GM18502 (cell line): ENCODE results near the gene GOLGA6L10.
"Not testable (repeated sequence)": the region's sequence is repeated elsewhere in the genome, so short reads cannot be mapped to it uniquely, and the experiment has no call there.

Experiments used
- ATAC-seq: cut with Tn5 transposase; IDR thresholded peaks from one replicate; pipeline ENCODE4 v1.9.1; 2021; ENCODE audit warnings: mild to moderate bottlenecking; ENCODE audit not compliant: unreplicated experiment, poor library complexity

GOLGA6L10 gene

DNA sequence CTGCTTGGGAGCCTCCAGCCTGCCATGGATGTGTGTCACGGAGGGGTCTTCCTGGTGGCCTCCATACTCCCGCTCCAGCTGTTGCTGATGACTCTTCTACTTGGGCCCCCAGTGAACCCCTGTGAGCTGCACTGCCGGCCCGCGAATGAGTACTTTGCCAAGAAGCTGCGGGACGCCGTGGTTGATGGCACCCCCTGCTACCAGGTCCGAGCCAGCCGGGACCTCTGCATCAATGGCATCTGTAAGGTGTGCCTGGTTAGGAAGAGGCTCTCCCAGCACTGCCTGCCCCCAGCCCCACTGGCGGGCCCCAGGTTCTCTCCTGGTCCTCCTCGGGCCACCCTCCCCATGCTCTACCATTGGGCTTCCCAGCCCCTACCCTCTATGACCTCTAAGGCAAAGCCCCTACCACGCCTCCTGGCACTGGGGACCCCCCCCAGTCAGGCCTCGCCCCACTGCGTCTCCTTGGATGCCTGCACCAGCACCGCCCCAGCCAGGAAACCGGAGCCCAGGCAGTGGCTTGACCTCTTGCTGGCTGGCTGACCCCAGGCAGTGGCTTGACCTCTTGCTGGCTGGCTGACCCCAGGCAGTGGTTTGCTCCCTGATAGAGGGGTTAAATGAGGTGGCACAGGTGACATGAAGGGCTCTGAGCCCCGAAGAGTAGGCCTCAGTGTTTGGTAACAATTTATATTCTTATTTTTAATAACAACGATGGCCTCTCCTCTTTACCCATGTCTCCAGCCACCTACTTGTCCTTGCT, 29.6 kb downstream of the GOLGA6L10 start:
- not testable (repeated sequence) for ATAC-seq

DNA sequence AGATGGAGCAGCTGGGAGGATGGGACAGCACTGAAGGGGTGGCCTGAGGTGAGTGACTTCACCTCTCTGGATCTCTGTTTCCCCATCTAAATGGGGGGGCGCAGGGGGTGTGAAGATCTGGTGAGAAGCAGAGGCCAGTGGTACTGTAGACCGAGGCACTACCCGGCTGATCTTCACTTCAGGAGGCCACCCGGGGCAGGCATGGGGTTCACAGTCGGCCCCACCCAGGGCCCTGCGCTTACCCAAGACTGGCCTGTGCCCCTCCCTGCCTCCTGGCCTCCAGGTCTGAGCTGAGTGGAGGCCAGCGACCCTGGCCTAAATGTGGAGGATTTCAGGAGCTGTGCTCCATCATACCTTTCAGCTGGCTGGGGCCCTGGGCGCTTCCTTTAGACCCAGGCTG, 31.0 kb downstream of the GOLGA6L10 start:
- ATAC-seq, result not testable (repeated sequence)

DNA sequence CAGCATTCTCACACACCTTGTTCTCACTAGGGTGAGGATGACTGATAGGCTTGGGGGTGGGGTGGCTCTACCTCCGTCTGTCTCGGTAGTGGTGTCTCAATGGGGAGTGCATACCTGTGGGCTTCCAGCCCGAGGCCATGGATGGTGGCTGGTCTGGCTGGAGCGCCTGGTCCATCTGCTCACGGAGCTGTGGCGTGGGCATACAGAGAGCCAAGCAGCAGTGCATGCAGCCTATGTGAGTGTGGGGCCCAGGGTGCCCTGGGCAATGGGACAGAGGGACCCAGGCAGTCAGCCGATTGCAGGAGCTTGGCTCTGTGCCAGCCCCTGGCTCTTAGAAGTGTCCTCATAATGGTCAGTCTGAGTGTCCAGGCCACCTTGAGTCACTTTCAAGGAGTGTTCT, 31.8 kb downstream of the GOLGA6L10 start:
- ATAC-seq, result not testable (repeated sequence)

DNA sequence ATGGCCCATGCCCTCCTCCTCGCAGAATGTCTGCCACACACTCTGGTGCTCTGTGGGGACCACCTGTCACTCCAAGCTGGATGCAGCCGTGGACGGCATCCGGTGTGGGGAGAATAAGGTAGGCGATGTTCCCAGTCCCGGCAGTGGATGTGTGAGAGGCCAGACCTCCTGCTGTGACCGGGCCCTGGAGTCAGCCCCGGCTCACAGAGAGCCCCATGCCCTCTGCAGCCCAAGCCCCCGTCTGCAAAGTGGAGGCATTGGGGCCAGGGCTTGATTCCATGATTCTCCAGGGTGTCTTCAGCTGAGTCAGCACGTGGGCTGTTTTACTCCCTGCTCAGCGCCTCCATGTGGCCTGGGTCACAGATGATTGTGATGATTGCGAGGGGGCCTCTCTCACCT, 32.2 kb downstream of the GOLGA6L10 start:
- no peak for ATAC-seq

DNA sequence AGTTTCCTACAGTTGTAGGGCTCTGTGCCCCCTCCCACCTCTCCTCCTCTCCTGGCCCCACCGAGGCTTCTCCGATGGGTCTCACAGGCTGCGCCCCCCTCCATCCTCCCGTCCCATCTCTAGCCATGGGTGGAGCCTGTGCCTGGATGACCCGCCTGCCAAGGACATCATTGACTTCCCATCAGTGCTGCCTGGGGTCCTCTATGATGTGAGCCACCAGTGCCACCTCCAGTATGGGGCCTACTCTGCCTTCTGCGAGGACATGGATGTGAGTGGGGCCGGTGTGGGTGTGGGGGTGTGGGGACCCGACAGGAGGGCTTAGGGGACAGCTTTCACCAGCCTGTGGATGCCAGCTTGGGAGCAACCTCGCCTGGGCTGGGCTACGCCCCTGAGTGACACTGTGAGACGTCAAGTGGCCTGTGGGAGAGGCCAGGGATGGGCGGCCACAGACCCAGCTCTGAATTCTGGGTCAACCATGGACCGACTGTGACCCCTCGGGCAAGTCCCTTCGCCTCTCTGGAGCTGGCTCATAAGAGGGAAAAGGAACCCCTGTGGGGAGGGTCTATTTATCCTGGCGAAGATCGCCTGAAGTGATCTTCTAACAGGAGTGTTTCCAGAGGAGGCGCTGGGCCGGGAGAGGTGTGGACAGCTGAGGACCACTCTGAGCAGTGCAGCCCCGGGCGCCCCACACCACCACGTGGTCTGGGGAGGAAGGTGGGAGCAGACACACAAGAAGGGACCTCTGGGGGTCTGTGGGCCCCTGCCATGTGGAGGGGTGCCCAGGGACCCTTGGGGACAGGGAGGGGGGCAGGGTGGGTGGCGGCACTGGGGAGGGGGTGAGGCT, 32.8 kb downstream of the GOLGA6L10 start:
- not testable (repeated sequence) for ATAC-seq

DNA sequence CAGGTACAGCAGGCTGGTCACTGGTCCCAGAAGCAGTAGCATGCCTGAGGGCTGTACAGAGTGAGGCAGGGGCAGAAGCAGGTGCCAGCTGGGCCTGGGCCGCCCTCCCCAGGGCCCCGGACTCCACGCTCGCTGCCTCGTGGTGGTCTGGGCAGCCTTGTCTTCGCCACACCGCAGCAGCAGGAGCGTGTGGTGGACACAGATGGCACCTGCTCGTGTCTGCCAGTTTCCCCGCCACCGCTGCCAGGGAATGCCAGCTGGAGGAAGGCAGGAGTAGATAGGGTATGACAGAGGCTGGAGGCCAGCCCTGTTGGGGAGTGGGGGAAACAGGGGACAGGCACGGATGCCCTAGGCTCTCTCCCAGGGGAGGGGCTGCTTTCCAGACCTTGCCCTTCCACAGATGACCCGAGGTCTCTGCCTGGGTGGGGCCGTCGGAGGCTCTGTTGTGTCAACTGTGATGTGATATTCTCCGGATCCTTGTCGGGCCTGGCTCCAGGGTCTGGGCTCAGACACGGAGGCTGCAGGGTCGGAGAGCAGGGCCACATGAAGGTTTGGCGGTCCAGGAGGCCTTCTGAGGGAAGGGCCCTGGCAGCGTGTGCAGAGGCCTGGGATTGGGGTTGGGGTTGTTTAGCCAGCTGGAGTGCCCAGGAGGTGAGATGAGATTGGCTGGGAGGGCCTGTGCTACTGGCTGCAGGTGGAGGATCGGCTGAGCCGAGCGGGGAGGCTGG, 33.6 kb downstream of the GOLGA6L10 start:
- ATAC-seq, result no peak

DNA sequence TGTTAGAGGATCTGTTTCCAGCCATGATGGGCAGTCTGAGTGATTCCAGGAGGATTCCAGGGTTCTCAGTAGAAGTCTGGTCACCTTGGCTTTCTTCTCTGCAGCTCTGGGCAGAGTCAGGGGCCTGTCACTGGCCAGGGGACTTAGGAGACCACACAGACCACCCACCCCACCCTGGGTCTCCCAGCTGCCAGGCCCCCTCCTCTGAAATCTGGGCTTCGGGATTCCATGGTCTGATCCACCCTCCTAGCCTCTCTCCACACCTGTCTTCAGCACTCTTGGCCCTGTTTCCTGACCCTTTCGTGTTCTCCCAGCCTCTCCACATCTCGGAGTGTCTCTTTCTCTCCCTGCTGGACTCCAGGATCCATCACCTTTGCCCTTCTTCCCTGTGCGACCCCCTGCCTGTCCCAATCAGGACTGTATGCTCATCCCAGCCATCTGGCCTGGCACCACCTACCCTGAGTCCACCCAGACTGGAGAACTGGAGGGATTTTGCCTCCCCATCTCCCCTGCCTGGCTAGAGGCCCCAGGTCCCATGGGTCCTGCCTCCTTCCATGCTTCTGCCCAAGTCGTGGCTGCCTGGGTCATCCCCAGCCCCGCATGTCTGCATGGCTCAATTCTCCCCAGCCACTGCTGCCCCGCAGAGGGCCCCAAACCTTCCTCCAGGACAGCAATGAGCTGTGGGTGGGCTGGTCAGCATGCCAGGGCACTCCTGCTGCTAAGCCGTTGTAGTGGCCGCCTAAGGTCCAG, 34.3 kb downstream of the GOLGA6L10 start:
- no peak for ATAC-seq

DNA sequence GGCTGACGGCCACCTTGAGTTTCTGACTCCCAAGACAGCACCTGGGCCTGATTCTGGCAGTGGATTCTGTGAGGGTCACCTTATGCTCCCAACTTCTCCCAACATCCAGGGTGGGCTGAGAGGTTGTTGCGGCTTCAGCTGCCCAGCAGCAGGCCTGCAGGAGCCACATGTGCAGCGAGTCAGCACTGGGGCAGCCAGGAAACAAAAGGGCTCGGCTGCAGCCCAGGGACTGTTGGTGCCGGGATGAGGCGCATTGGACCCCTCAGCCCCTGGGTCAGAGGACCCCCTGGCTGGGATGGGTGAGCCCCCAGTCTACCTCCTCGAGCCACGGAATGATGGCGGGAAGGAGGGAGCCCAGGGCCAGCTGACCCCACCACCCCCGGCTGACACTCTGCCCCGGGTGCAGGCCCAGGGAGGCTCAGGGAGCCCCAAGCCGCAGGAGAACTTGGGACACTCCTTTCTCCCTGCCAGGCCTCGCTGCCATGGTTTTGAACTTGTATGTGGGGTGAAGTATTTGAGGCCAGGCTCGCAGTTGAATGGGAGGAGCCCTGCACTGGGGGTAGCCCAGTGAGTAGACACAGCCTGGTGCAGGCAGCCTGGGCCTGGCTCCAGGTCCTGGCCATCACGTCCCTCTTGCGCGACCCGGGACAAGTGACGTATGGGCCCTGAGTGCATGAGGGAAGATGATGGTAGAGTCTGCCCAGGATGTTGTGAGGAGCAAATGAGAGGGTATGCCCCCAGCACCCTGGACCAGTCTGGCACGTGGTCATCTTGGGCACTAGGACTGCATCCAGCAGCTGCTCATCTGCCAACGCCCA, 35.1 kb downstream of the GOLGA6L10 start:
- ATAC-seq, result not testable (repeated sequence)

DNA sequence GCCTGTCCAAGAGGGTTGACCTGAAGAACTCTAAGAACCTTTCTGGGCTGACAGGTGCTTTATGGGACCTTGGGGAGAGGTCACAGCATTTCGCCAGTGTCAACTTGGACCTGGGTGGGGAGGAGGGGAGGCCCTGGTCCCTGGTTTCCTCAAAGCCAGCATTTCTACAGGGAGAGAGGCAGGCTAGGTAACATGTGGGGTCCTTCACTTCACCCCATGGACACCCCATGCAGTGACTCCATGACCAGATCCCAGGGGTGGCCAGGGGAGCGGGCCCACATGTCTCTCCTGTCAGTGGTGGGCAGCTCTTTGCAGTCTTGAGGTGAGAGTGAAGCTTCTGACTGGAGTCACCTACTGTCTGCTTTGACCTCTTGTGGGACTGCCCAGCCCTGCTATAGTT, 35.8 kb downstream of the GOLGA6L10 start:
- no peak for ATAC-seq

DNA sequence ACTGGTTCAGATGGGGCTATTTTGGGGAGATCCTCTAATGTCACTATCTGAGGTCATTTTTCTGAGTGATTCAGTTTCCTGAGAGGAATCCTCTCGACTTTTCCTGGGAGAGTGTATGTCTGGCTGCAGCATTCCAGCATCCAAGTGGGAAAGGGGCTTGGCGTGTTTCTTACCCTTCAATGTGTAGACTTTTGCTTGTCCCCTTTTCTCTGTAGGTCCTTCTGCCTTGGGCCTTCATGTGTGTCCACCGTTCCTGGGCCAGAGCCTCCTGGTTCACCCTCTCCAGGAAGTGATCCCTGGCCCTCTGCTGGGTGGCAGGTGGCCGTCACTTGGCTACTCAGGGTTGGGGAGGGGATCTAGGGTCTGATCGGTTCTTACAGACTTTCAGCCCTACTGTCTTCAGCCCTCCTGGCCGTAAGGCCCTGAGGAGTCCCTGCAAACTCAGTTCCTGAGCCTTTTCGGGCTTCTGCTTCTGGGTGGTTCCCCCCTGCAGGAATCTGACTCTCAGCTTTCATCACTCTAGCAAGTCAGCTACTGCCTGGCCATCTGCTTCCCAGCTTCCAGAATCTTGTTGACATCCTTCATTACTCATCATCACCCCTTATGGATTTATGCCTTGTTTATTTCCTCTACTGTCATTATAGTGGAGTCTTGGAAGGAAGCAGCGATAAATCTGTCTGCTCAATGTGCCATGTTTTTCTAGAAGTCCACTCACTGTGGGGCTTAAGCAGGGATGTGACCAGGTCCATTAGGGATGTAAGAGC, 36.5 kb downstream of the GOLGA6L10 start:
- ATAC-seq, result no peak

DNA sequence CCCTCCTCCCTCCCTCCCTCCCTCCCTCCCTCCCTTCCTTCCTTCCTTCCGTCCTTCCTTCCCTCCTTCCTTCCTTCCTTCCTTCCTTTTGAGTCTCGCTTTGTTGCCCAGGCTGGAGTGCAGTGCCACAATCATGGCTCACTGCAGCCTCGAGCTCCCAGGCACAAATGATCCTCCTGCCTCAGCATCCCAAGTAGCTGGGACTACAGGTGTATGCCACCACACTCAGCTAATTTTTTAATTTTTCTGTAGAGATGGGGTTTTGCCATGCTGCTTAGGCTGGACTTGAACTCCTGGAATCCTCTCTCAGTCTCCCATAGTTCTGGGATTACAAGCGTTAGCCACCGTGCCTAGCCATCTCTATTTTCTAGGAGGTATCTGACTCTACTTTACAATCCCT, 38.0 kb downstream of the GOLGA6L10 start:
- not testable (repeated sequence) for ATAC-seq

DNA sequence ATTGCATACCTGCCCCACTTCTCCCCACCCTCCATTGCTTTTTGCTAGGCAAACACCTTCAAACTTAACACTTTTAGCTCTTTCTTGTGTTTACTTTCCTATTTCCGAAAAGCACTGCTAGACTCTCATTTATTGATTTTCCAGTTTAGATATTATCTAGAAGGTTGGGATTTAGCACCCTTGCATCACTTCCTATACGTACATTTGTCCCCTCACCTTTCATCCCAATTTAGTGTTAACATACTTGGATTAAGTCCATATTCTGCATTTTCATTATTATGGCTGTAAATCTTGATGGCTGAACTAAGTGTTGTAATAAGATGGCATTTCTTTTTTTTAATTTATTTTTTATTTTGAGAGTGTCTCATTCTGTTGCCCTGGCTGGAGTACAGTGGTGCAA, 39.5 kb downstream of the GOLGA6L10 start:
- ATAC-seq, result no peak

DNA sequence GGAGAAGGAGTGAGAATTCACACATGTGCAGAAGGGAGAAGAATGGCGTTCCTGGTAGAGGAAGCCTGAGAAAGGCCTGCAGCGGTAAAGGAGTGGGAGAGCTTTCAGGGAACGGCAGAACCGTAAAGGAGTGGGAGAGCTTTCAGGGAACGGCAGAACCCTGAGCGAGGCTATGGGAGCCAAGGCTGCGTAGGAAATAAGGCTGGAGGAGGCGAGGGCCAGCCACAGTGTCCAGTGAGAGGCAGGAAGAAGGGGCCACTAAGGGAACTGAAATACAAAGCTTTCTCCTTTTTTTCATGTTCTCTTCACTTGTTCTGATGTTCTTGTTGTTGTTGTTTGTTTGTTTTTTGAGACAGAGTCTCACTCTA, 41.6 kb downstream of the GOLGA6L10 start:
- ATAC-seq, result no peak

DNA sequence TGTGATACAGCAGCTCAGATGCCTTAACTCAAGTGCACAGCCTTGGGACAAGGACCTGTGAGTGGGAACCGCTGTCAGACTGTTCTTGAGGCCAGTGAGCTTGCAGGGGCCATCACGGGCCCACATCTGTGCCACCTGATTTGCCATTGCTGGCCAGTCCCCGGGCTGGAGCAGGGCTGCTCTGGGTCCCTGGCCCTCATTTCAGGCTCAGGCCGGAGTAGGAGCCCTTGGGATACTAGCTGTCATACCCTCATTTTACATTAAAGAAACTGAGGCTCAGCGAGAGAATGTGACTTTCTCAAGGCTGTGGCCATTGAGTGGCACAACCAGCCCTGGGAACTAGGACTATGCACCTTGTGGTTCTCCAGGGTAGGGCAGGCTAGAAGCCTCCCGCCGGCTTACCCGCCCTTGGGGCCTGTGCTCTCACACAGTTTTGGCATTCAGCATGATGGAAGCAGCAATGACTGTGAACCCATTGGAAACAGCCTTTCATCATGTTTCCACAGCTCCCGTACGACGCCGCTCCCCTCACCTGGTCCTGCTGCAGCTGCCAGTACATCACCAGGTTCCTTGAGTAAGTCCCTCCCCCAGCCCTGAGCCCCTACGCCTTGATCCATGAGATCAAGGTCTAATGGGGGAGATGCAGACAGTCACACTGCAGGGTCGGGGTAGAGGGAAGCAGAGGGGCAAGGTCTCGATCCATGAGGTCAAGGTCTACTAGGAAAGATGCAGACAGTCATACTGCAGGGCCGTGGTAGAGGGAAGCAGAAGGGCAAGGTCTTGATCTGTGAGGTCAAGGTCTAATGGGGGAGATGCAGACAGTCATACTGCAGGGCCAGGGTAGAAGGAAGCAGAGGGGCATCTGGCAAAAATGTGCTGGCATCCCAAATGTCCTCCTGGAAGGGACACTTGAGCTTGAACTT, 42.2 kb downstream of the GOLGA6L10 start:
- ATAC-seq, result no peak

DNA sequence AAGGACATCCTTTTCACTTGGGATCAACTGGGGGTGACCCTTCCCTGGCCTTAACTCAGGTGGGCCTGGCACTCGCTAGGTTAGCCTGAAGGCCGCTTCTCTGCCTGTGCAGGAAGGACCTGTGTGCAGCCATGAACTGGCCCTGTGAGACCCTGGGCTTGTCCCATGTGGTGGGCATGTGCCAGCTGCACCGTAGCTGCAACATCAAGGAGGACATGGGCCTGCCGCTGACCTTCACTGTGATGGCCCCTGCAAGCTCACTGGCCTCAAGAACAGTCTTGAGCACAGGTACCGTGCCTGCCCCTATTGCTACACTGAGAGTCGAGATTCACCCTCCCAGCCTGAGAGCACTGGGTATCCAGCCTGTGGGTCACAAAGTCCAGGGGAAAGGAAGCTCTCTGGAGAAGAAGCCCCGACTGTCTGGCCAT, 43.6 kb downstream of the GOLGA6L10 start:
- ATAC-seq, result no peak

DNA sequence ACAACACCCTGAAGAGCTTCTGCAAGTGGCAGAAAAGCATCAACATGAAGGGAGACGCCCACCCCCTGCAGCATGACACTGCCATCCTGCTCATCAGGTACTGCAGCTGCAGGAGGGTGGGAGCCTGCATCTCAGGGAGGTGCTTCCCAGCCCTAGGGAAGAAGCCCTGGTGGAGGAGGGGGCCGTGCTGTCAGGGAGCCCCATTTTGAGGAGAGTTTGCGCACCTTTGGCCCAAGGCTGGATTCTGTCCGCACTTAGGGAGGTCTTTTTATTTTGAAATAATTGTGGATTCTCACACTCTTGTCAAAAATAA, 44.5 kb downstream of the GOLGA6L10 start:
- ATAC-seq, result no peak

DNA sequence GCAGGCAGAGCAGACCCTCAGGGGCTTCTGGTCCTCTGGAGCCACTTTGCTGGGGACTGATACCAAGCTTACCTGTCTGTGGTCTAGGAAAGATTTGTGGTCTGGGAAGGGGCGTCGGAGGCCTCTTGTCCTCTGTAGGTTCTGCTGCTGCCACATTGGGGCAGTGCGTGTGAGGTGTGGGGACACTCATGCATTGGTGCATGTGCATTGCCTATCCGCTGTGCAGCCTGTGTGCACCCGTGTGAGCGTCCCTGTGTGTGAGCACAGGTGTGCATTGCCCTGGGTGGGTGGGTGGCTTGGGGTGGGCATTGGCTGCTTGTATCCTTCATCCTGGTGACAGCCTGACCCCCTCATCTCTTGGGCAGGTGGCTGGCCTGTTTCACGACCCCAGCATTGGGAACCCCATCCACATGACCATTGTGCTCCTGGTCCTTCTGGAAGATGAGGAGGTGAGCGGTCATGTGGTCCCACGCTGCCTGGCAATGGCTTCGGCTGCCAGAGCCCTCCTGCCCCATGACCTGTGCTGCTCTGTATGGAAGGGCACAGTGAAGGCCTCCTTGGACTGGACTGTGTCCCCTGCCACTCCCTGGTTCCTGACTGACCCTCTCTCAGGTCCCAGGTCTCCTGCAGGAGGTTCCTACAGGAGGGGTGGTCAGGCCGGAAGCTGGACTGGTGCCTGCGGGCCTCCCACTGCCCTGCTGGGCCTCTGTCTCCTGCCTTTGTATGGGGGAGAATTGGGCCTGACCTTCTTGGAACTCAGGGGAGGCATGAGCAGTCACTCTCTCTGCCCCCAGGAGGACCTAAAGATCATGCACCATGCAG, 45.1 kb downstream of the GOLGA6L10 start:
- no peak for ATAC-seq
